Activated naive CD4-positive, alpha-beta T cell treated with Interleukin-2 at 50 U/mL for 16 hours (primary cell): ENCODE results near the gene FXYD4.

Experiments
- DNase-seq: peaks from one replicate; pipeline ENCODE4 v3.0.0-alpha.2; 2020

FXYD4 gene

DNA sequence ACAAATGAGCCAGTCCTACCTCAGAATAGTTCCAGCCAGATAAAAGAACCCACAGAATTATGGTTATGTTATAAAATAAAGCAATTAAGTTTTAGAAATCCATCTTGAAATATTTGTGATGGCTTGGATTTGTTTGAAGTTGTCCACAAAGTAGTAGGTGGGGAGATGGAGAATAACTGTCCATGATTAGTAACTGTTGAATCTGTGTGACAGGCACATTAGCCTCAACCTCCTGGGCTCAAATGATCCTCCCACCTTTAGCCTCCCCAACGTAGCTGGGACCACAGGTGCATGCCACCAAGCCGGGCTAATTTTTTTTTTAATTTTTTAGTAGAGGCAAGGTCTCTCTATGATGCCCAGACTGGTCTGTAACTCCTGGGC lies 27.5 kb downstream of the FXYD4 start:
- DNase-seq, result no peak

- no peak for DNase-seq
Observed at GRCh38 chr10:43399320-43400310, 28.2 kb downstream of the FXYD4 start.

DNA sequence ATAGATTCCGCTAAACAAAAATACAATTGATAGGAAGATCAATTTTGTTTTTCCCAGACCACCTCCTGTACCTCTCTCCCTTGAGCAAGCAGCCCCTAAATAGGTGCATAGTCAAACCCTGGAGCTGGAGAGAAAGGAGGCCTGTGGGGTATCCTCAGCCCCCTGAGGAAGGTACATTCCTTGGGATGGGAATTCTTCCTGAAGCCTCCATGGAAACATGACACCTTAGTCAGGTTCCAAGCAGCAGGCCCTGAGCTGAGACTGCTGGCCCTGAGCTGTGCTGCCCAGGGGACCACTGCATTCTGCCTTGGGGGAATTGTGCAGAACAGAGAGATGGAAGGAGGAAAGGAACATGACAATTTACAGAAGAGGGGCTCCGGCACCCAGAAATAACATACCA lies 30.2 kb downstream of the FXYD4 start:
- DNase-seq, result no peak

- no peak for DNase-seq
Observed at GRCh38 chr10:43402176-43402575, 30.7 kb downstream of the FXYD4 start.

- no peak for DNase-seq
Observed at GRCh38 chr10:43402880-43403452, 31.5 kb downstream of the FXYD4 start.

- DNase-seq, result no peak
Observed at GRCh38 chr10:43403911-43404703, 32.7 kb downstream of the FXYD4 start.

DNA sequence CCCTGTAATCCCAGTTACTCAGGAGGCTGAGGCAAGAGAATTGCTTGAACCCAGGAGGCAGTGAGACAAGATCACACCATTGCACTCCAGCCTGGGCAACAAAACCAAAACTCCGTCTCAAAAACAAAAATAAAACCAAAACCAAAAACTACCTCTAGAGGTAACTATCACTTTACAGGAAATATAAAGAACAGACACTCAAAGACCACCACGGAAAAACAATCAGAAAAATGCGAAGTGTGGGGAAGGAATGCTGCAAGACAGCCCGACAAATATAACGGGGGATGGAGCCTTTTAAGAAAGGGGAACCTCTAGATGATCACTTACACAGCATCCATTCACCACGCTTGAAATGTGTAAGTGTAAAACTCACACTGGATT lies 33.3 kb downstream of the FXYD4 start:
- DNase-seq, result no peak

GRCh38 chr10:43407148-43407575 lies 35.7 kb downstream of the FXYD4 start:
- peak; percentile 65 for DNase-seq

- peak; percentile 92 for DNase-seq
Observed at GRCh38 chr10:43407576-43408330, 36.3 kb downstream of the FXYD4 start.

DNA sequence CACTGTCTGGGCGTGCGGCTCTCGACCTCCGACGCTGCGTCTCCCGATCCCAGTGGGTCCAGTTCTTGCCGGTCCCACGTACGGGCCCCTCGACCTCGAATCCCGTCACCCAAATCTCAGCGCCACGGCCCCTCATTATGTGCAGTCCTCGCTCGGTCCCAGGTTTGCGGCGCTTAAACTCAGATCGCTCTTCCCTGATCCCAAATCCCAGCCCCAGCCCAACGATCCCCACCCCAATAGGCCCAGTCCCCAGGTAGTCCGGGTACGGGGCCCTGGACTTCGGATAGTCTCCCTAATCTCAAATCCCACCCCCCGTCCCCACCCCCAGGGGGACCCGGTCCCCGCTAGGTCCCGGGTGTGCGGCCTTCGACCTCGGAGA lies 36.9 kb downstream of the FXYD4 start:
- peak; percentile 21 for DNase-seq

GRCh38 chr10:43408710-43409384 lies 37.4 kb downstream of the FXYD4 start, which contains the start of gene HNRNPF:
Gene HNRNPF (minus strand): TSS chr10:43409186. CDS start chr10:43387884, 21,302 bp downstream.
- DNase-seq, result peak; percentile 96

DNA sequence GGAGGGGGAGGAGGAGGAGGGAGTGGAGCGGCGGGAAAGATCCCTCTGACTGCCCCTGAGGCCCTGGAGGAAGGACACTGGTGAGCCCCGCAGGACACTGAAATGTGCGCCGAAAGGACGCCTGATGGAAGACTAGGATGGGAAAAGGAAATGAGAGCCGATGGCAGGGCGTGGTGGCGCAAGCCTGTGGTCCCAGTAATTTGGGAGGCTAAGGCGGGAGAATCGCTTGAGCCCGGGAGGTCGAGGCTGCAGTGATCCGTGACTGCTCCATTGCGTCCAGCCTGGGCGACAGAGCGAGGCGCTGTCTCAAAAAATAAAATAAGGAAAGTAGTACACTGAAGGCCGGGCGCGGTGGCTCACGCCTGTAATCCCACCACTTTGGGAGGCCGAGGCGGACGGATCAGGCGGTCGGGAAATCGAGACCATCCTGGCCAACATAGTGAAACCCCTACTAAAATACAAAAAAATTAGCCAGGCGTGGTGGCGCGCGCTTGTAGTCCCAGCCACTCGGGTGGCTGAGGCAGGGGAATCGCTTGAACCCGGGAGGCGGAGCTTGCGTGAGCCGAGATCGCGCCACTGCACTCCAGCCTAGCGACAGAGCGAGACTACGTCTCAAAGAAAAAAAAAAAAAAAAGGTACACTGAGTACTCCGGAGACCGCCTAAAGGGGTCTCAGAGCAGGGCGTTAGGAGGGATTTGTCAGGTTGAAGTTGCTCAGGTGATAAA lies 38.1 kb downstream of the FXYD4 start:
- DNase-seq, result peak; percentile 80

DNA sequence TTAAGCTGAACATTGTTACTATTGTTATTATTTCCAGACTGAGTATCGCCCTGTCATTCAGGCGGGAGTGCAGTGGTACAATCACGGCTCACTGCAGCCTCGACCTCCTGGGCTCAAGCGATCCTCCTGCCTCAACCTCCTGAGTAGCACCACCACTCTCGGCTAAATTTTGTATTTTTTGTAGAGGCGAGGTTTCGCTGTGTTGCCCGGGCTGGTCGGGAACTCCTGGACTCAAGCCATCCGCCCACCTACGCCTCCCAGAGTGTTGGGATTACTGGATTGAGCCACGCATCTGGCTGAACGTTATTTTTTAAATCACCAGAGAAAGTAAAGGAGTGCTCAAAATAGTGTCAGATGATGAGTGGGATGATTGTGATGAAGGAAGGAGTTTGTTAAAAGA lies 38.9 kb downstream of the FXYD4 start:
- DNase-seq, result no peak

DNA sequence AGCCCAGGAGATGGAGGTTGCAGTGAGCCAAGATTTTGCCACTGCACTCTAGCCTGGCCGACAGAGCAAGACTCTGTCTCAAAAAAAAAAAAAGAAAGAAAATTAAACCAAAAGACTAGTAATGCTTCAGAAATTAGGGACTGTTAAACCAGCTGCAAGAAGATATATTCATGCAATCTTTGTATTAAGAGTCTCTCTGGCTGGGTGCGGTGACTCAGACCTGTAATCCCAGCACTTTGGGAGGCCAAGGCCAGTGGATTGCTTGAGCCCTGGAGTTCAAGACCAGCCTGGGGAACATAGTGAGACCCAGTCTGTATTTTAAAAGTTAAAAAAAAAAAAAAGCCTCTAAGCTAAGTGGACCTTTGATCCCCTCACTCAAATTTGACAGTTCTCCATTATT lies 40.1 kb downstream of the FXYD4 start:
- DNase-seq, result no peak

- DNase-seq, result no peak
Observed at GRCh38 chr10:43415544-43415943, 44.1 kb downstream of the FXYD4 start.

DNA sequence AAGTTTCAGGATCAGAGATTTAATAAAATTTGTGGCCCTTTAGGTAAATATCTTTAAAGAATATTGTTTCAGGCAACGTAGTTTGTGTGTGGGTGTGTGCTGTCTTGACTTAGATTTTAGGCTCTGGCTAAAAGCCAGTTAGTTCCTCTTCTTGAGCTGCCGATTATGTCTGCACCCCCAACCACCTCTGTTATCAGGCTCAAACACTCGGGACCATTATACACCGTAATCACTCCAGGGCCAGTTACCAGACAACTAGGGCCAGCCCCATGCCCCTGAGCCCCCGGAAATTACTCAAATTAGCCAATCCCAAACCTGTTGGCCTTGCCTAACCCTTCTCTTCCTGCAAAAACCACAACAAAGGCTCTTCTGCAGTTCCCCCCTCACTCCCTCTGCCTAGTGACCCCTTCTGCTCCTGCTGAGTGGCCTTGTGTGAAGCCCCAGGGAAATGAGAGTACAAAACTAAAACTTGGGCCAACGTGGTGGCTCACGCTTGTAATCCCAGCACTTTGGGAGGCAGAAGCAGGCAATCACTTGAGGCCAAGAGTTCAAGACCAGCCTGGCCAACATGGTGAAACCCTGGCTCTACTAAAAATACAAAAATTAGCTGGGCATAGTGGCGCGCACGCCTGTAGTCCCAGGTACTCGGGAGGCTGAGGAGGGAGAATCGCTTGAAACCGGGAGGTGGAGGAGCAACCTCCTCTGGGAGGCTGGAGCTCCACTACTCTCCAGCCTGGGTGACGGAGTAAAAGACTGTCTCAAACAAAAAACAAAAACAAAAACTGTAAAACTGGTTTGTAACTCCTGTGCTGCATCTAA lies 46.7 kb downstream of the FXYD4 start:
- DNase-seq, result peak; percentile 29

GRCh38 chr10:43419997-43420368 lies 48.5 kb downstream of the FXYD4 start:
- no peak for DNase-seq

- peak; percentile 82 for DNase-seq
Observed at GRCh38 chr10:43420369-43421200, 49.1 kb downstream of the FXYD4 start.

GRCh38 chr10:43421201-43421507 lies 49.7 kb downstream of the FXYD4 start:
- no peak for DNase-seq

- no peak for DNase-seq
Observed at GRCh38 chr10:43421519-43421918, 50.1 kb downstream of the FXYD4 start.
